HG02885 (cell line): ENCODE data around the gene KAT7.
A peak's percentile ranks its signal among the peaks of the same experiment; 100 is the strongest.
"Not testable (repeated sequence)": the region's sequence is repeated elsewhere in the genome, so short reads cannot be mapped to it uniquely, and the experiment has no call there.

Source experiments
- ATAC-seq: cut with Tn5 transposase; IDR thresholded peaks from one replicate; pipeline ENCODE4 v1.9.1; 2021; ENCODE audit warnings: mild to moderate bottlenecking; ENCODE audit not compliant: unreplicated experiment, poor library complexity

KAT7 gene

DNA sequence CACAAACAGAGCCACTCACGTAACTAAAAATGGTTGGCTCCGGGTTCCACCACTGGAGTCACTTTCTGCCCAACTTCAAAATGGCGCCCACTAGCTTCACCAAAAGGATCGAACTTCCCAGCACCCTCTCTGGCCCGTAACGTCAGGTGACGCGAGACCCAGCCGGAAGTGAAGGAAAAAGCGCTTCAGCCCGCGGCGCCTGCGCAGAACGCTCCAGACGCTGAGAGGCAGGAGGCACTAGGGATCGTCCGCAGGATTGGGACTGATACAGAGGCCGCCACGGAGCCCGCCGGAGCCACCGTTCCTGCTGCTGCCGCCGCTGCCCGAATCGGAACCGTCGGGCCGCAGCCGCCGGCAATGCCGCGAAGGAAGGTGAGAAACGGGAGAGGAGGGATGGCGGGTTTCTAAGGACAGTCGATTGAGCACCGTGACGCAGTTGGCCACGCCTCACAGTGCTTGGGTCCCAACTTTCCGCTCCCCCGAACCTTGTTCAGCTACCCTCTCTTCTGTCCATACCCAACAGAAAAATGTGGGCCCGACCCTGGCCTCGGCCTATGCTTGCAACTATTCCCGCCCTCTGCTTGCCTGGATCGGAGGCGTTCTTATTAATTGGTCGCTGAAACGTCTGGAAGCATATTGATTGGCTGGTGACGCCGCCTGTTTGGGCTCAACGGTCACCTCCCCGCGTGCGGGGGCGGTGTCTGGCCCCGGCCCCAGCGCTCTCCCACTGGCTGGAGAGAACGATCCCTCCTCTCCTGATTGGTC is at the start of gene KAT7:
KAT7 (plus strand) TSS at position 204 of the 765 bp plus-strand sequence; CDS start at position 358, 154 bp downstream.
- peak; percentile 90 for ATAC-seq

DNA sequence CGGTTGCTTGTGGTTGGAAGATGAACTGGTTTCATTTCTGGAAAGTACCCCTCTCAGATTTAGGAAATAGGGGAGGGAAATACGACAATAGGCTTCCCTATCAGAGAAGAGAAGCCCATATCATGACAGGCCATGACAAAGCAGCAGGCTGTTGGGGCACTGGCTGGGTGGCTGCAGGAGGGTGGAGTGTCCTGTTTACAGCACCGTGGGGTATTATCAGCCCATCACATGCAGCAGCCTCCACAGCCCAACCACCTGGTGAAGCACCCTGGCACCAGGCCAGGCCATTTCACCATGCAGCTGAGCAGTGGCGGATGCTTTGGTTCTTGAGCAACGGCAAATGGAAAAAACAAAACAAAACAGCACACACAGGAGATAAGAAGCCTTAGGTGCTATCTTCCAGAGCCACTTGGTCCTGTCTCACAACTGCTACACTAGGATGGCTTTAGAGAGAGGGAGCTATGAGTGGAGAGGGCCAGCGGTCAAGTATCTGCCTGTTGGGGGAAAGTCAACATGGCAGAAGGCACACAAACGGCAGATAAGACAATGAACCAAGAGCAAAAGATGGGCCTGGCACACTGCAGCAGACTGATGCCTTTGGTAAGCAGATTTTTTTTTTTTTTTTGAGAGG is 48.7 kb upstream of the KAT7 start:
- ATAC-seq: no peak

DNA sequence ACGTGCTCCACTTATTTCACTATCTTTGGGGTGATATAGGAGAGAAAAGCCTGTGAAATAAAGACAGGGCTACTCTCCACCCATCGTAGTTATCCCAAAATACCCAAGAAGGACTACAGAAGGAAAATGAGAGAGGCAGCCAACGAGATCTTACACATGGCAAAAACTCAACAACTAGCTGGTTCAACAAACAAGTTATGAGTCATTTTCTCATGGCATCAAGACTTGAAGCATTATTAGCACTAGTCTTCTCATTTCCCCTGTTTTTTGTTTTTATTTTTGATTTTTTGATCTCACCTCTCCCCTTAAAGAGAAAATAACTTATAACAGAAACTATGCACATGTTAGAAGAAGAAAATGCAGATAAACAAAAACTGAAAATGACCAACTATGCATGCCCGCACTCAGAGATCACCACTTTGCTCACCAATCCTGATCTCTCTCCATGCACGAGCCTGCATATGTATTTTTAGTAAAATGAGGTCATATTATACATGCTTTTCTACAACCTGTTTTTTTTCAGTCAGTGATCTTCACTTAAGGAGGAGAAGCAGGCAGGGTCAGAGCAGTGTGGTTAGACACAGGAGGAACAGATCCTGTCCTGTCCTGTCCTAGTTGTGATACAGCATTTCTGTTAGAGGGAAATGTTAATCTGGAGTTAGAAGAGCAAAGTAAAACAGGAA is 47.3 kb upstream of the KAT7 start:
- peak; percentile 37 for ATAC-seq

DNA sequence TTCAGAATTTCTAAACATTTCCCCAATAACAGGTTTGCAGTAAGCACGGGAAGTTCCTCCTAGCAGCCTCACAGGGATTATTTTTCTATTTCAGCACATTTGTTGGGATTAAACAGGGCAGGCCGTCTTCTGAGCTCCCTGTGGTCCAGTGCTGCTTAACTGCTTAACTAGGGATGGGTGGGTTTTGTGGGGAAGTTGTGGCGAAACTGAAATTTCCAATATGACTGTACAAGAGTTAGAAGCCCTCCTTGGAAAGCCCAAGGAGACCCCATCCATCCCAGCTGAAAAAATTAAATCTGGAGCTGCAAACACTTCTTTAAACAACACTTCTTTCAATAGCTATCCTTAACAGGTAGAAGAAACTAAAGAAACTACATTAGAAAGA is 46.8 kb upstream of the KAT7 start:
- no peak for ATAC-seq

DNA sequence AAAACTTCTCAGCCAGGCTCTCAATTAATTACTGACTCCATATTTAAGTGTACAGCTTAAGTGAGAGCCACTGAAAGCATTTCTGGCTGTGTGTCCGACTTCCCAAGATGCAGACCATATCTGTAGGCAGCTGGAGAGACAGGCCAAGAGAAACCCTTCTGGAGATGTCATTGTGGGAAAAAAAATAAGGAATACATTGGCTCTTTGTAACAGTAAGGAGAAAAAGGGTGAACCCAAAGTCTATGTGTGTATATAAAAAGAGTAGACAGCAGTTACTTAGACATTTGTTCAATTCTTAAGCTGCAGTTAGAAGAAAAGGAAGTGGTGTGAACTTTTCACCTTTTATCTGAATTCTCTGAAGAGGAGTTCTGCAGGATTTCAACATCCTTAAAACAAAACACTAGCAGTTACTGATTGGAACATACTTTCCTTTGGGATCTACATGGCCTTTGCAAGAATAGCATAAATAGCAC is 46.3 kb upstream of the KAT7 start:
- no peak for ATAC-seq

DNA sequence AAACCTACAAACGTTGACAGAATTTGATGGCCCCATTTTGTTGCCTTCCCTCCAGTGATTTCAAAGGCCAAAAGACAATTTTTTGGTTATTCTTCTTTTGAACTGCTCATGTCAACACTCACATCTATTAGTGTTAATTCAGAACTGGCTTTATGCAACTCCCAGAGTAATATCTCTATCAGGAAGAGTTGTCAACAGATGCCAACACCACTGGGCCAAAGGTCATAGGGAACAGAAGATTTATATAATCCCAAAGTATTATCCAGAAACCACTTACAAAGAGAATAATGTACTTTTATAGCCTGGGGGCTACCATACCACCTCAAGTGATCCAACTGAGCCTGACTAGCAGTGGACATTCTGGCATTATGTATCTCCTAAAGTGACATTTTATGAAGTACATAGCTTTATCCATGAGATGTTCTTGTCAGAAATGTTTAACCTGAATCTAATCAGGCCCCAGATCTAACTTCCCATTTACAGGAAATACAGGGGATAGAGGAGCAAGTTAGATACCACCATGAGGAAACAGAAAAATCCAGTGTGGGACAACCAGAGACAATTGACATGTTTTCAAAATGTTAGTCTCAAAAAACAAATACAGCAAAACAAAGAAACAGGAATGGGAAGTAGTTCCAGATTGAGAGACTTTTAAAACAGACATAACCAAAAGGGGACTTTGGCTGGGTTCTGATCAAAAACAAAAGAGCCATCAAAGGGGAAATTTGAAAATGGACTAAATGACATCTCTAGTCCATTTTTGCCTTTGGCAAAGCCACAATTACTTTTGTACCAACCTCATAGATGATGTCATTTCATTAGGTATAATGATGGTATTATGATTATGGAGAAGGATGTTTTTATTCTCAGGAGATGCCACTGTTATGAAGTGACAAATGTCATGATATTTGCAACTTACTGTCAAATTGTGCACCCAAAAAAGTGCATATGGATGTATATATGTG is 43.0 kb upstream of the KAT7 start:
- ATAC-seq: no peak

DNA sequence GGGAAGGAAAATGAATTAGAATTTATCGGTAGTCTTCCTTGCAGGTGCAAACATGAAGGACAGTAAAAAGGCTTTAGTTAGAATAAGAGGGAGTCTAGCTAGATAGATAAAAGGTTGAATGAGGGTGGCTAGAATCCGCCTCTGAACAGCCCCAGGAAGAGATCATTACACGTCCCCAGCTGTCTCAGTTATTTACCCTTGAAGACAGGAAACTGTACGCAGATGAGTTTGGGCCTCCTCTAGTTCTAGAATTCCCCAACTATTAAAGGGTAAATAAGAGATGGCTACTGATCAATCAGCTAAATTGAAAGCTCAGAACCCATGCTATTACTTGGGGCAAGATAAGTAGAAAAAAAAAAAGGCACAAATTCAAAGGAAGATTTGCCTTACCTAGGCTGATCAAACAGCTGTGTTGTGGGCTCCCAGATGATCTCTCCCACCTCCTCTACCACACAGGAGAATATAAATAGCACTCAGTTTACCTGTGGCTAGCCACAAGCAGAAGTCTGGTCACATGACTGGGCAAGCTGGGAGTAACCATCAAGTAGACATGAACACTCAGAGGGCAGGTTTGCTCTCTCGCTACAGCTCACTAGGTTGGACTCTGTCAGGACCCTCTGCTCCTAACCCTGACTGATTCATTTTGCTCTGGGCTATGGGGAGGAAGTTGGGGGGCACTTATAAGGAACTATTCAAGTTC is 41.5 kb upstream of the KAT7 start:
- ATAC-seq: peak; percentile 62

DNA sequence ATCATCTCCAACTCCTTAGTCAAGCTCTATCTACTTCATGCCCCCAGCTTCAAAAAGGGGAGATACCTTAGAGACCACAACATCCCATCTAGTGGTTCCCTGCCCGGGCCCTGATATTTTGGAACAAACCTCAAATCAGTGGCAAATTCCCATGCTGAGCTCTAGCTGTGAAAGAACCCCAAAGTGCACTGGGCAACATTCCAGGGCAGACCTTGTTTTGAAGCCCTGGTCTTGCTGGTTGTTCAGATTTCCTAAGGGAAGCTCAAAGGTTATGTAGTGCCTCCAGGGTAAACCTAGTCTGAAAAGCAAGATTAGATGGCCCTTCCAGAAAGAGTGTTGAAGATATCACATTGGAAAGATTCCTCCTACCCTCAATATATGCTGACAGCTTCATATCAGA is 40.8 kb upstream of the KAT7 start:
- no peak for ATAC-seq

DNA sequence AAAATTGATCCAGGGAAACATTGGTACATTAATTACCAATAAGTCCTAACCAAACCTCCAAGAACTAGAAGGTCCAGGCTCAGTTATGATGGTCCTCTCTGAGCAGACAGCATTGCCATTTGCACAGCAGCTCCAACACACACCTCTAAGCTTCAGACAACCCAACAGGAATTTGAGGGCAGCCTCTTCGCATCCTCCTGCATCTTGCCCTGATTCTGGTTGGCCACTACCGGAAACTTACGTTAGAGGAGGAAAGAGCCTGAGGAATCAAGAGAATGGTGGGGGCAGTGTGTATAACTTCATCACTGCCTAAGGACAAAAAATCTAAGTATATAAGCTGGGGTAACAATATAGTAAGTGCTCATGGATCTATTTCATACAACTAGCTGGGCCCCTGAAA is 40.3 kb upstream of the KAT7 start:
- ATAC-seq: no peak

DNA sequence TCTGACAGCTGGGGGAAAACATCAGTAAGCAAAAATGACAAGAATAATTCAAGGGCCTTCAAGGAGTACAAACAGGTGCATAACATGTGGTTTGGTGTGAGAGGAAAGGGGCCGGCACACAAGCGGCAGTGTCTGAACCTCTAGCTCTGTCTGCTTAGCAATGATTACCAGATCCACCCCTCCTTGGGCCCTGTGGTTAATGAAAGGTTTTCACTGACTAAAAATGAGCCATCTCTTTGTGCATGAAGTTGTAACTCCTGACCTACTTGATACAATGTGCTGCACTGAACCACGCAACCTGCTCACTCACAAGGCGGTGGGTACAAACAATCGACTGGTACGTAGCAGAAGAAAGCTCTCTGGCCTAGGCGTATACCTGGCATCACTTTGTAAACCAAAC is 39.7 kb upstream of the KAT7 start:
- ATAC-seq: peak; percentile 80

DNA sequence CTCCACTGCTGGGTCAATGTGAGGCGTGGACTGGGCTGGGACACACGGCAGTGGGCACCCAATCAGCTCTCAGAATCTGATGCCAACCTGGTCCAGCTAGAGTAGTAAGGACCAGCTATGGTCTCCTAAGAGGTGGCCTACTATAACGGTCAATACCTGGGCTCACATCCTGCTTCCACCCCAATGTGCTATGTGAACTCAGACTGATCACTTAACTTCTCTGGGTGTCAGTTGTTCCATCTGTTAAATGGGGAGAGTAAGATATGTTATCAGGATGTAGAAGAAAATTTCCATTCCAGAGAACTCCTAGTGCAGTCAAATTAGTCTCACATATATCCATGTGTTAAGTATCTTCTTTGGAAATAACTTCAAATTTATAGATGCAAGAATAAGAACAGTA is 38.8 kb upstream of the KAT7 start:
- no peak for ATAC-seq

DNA sequence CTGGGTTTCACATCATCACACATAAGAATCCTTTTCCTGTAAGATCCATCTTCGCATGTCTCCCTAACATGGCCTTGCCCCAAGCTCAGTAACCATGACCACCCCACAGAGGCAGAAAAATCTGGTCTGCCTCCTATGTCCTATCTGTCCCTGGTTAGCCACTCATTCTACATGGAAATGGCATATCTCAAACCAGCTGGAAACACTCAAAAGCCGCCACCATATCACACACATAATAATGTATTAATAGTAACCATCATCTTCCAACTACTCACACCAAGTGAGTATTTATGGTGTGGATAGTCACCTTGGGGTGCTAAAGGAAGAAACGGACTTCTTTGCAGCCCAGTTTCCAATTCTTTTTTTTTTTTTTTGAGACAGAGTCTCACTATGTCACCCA is 36.0 kb upstream of the KAT7 start:
- no peak for ATAC-seq

DNA sequence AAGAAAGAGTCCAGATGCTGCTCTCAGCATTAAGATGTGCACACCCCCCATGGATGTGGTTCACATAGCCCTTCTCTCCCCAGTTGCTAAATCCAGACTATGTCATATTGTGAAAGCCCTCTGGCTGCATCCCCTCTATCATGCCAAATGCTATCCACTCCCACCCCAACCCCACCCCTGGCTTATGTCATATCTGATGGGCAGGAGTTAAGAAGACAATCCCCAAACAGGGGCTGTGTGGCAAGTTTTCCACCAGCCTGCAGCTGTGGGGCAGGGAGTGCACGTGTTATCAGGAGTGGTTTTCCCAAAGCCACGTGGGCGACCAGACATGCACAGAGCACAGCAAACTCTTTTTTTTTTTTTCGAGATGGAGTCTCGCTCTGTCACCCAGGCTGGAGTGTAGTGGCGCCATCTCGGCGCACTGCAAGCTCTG is 34.5 kb upstream of the KAT7 start:
- ATAC-seq: no peak

DNA sequence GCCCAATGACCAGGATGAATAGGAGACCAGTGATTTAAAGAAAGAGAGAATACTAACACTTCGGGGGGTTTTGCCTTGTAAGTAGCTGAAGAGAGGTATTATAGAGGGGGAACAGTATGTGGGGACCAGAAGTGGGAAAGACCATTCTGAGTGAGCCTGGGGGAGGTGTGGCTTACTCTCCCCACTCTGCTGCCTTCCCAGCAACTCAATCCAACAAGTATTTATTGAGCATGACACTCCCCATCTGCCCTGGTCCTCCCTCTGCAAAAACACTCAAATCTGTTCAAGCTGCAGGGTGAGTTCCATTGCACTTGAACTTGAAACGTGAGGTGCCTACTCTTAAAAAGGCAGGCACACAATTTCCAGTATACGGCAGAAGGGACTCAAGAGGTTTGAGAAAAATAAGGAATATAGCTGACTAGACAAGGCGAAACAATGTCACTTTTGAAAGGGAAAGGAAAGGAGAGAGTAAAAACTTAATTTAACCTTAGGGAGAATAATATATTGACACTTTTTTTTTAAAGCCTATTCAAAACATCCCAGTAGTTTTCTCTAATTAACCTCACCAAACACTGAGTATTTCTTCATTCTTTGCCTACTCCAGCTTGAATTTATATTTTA is 32.7 kb upstream of the KAT7 start:
- no peak for ATAC-seq

DNA sequence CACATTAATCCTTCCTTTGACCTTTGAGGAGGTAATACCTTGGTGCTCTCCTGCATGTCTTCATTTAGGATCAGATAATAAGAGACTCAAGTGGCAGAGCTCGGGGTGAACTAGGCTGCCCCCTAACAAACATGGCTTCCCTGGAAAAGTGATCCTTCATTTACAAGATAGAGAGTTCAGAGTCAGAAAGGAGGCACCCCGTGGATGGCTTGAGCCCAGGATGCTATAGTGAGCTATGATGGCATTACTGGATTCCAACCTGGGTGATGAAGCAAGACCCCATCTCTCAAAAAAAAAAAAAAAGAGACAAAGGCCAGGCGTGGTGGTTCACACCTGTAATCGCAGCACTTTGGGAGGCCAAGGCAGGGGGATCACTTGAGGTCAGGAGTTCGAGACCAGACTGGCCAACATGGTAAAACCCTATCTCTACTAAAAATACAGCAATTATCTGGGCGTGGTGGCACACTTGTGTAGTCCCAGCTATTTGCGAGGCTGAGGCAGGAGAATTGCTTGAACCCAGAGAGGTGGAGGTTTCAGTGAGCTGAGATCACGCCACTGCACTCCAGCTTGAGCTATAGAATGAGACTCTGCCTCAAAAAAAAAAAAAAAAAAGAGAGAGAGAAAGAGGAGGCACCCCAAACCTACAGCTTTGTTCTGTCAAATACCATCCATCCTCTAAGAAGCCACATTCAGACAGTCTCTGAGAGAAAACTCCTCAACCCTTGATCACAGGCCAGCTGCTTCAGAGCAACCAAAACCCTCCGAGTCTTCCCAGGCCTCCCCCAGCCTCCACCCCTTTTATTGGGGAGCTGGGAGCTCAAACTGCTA is 31.9 kb upstream of the KAT7 start:
- no peak for ATAC-seq

DNA sequence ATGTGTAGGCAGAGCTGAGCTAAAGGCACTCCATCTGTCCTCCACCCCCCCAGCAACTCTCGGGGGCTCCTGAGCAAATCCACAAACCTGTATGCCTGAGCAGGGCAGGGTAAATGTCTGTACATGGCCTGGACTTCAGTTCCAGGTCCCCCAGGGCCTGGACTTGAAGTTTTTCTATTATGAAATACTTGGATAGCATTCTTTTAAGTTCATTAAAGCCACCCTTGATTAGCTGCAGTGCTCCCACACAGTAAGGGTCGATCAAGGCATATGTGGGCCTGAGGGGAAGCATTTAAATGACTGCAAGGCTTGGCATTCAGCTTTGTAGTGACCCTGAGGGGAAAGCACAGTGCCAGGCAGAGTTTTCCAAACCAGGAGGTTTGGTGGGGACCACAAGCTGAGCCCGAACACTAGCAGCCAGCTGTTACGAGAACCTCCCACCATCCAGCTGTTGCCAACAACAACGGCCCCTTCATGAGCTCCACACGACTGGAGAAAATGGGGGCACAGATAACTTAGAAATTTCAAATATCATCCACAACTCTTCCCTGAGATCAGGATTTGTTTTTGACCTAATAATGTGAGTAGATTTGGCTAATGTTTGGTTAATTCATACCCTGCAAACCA is 31.2 kb upstream of the KAT7 start:
- no peak for ATAC-seq

DNA sequence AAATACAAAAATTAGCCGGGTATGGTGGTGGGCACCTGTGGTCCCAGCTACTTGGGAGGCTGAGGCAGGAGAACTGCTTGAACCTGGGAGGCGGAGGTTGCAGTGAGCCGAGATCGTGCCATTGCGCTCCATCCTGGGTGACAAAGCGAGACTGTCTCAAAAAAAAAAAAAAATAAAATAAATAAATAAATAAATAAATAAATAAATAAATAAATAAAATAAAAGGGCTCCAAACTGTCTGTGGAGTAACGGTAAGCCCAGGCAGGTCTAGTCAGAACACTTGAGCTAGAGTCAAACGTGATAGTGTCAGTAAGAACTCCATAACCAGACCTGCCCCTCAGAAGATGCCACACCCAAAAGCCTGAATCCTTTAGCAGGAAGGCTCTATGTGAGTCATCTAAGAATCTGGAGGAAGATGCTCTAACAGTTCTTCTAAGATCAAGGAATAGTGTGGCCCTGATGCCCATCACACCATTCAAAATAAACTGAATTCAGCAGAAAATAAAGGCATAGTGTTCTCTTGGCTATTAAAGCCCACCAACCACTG is 29.9 kb upstream of the KAT7 start:
- not testable (repeated sequence) for ATAC-seq

DNA sequence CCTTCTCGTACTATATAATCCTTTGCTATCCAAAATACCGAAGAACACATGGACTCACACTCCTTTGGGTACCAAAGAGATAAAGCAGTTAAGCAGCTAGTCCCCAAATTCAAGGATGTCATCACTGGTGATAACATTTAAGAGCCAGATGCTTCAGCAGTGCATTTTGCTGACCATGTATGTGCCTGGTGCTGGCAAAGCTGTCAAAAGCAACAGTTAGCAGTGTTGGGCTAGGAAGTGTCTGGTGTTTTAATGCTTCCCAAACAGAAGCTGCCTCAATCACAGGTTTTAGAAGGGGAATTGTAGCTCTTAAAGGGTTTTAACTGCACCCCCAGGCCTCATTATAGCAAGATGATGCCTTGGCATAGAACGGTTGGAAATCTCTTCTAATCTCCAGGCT is 29.3 kb upstream of the KAT7 start:
- ATAC-seq: no peak
